GM12891 (cell line): ENCODE results near the gene SHB.

Source experiments
- POLR2A ChIP-seq: IDR thresholded peaks from 2 replicates; pipeline ENCODE4 v1.6.1; 2011; ENCODE audit warnings: low read depth, low read length, control low read depth
- POLR2AphosphoS5 ChIP-seq: IDR thresholded peaks from 2 replicates; pipeline ENCODE4 v1.6.1; 2011; ENCODE audit warnings: low read depth, low read length, control low read depth
- SPI1 ChIP-seq: IDR thresholded peaks from 2 replicates; pipeline ENCODE4 v1.6.1; 2011; ENCODE audit warnings: low read depth, low read length, control low read depth
- TAF1 ChIP-seq: IDR thresholded peaks from 2 replicates; pipeline ENCODE4 v1.6.1; 2011; ENCODE audit warnings: low read depth, low read length, control low read depth

DNA sequence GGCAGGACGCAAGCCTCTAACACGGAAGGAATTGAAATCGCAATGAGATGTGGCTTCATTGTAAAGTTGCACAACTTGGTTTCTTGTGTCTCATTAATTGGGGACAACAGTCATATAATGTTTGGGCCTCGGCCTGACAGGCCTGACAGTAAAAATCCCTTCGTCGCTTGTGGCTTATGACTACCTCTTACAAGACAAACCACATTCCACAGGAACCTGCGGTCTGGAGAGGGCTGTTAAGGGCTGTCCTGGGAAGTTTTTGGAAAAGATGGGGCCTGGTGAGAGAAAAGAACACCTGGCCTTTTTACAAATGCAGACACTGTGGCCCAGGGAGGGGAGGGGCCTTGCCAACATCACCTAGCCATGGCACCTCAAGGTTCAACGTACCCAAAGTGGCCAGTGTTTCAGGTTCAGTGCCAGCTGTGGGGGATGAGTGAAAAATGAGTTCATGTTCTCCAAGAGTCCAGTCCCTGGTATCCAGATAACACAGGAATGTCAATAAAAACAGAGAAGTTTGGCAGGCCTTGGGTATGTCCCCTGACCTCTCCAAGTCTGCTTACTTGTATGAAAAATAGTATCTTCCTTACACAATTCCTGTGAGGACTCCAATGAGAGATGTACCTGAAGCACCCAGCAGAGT lies 22.2 kb downstream of the SHB start:
- TF ChIP-seq TAF1 (no peak), POLR2A (no peak), POLR2AphosphoS5 (no peak), SPI1 (no peak)
